Neutrophil (primary cell): ENCODE data around the gene CLK1.
"Not testable (repeated sequence)": the region's sequence is repeated elsewhere in the genome, so short reads cannot be mapped to it uniquely, and the experiment has no call there.

Experiments used
- H3K27ac ChIP-seq: fragments of 200-600 bp; sonication (generic); 2 replicates; pipeline ENCODE4 v1.5.1; 2016; ENCODE audit warnings: mild to moderate bottlenecking, moderate library complexity
- H3K27me3 ChIP-seq: fragments of 200-600 bp; sonication (generic); 2 replicates; pipeline ENCODE4 v1.6.0; 2016; ENCODE audit warnings: mild to moderate bottlenecking
- H3K36me3 ChIP-seq: fragments of 200-600 bp; sonication (generic); 2 replicates; pipeline ENCODE4 v1.5.1; 2017
- H3K4me1 ChIP-seq, 2 experiments: fragments of 200-600 bp in 1 of 2; sonication (generic) in 1 of 2; 1 replicate in 1 of 2; 2 replicates in 1 of 2; pipeline versions ENCODE4 v1.5.1 to v1.6.1; 2013 to 2016; ENCODE audit warnings: low read depth in 1 of 2, low read length in 1 of 2, mild to moderate bottlenecking in 1 of 2, moderate library complexity in 1 of 2; ENCODE audit not compliant: control insufficient read depth in 1 of 2, insufficient read depth in 1 of 2
- H3K4me3 ChIP-seq, 2 experiments: fragments of 200-600 bp in 1 of 2; sonication (generic) in 1 of 2; 1 replicate in 1 of 2; 2 replicates in 1 of 2; pipeline ENCODE4 v1.5.1; 2013 to 2016; ENCODE audit warnings: low read depth in 1 of 2, low read length in 1 of 2, mild to moderate bottlenecking in 1 of 2, moderate library complexity in 1 of 2
- H3K9me3 ChIP-seq: fragments of 200-600 bp; sonication (generic); 2 replicates; pipeline ENCODE4 v1.5.1; 2016
- CTCF ChIP-seq: fragments of 200-600 bp; sonication (generic); IDR thresholded peaks from 2 replicates; pipeline ENCODE4 v1.5.1; 2016; ENCODE audit warnings: antibody characterized with exemption

Gene CLK1

GRCh38 chr2:200828104-200828503 lies 36.4 kb downstream of the CLK1 start:
- Histone ChIP-seq H3K4me3 (no peak overlapping the region), H3K27ac (no peak overlapping the region), H3K9me3 (no peaks in the 10 kb centered on the region), H3K36me3 (peaks cover 24% of the 10 kb centered on the region), H3K4me1 (peaks cover 7 to 8% of the 10 kb centered on the region in 2 experiments), H3K27me3 (no peaks in the 10 kb centered on the region)
- TF ChIP-seq CTCF = no peak

- no peaks in the 10 kb centered on the region for H3K27me3 ChIP-seq
- H3K9me3 ChIP-seq = no peaks in the 10 kb centered on the region
- no peak for TF ChIP-seq CTCF
- H3K4me3 ChIP-seq = no peak overlapping the region
- peaks cover 65% of the 10 kb centered on the region for H3K36me3 ChIP-seq
- H3K27ac ChIP-seq = no peak overlapping the region
- peaks cover 0 to 12% of the 10 kb centered on the region in 2 experiments for H3K4me1 ChIP-seq
Measured at GRCh38 chr2:200821686-200822245, 42.7 kb downstream of the CLK1 start.

- no peaks in the 10 kb centered on the region for H3K27me3 ChIP-seq
- no peak overlapping the region for H3K27ac ChIP-seq
- H3K36me3 ChIP-seq = peaks cover 76% of the 10 kb centered on the region
- H3K4me1 ChIP-seq = peaks cover 0 to 12% of the 10 kb centered on the region in 2 experiments
- H3K4me3 ChIP-seq = no peak overlapping the region
- no peaks in the 10 kb centered on the region for H3K9me3 ChIP-seq
- TF ChIP-seq CTCF = no peak
Measured at GRCh38 chr2:200820573-200821234, 43.8 kb downstream of the CLK1 start.

- not testable (repeated sequence) for H3K4me3 ChIP-seq, H3K9me3 ChIP-seq, H3K27me3 ChIP-seq
- Histone ChIP-seq H3K36me3 (peaks cover 84% of the 10 kb centered on the region), H3K27ac (peak overlapping the region; percentile 11), H3K4me1 (peaks cover 8 to 20% of the 10 kb centered on the region in 2 experiments)
Measured at GRCh38 chr2:200818732-200819131, 45.7 kb downstream of the CLK1 start.

- H3K4me1 ChIP-seq = peaks cover 30 to 44% of the 10 kb centered on the region in 2 experiments
- H3K36me3 ChIP-seq = peaks cover 64% of the 10 kb centered on the region
- TF ChIP-seq CTCF = no peak
- no peaks in the 10 kb centered on the region for H3K9me3 ChIP-seq
- no peak overlapping the region for H3K27ac ChIP-seq
- H3K27me3 ChIP-seq = no peaks in the 10 kb centered on the region
- no peak overlapping the region for H3K4me3 ChIP-seq
Measured at GRCh38 chr2:200814917-200815316, 49.5 kb downstream of the CLK1 start.

- Histone ChIP-seq H3K27me3 (no peaks in the 10 kb centered on the region), H3K4me3 (no peak overlapping the region), H3K9me3 (no peaks in the 10 kb centered on the region), H3K4me1 (peaks cover 30 to 44% of the 10 kb centered on the region in 2 experiments), H3K27ac (no peak overlapping the region), H3K36me3 (peaks cover 58% of the 10 kb centered on the region)
- no peak for TF ChIP-seq CTCF
Measured at GRCh38 chr2:200814276-200814815, 50.1 kb downstream of the CLK1 start.
